C4-2B (cell line): ENCODE measurements around the gene C11orf58.

Experiments used
- ZFX ChIP-seq: fragments of 450-650 bp; IDR thresholded peaks from 2 replicates; pipeline ENCODE4 v1.6.1; 2017
- TF ChIP-seq, protein P1 (sequence below): fragments of 450-650 bp; conservative IDR thresholded peaks from 2 replicates; pipeline ENCODE4 v1.5.1; 2017; ENCODE audit warnings: mild to moderate bottlenecking

- TF ChIP-seq, protein P1, sequence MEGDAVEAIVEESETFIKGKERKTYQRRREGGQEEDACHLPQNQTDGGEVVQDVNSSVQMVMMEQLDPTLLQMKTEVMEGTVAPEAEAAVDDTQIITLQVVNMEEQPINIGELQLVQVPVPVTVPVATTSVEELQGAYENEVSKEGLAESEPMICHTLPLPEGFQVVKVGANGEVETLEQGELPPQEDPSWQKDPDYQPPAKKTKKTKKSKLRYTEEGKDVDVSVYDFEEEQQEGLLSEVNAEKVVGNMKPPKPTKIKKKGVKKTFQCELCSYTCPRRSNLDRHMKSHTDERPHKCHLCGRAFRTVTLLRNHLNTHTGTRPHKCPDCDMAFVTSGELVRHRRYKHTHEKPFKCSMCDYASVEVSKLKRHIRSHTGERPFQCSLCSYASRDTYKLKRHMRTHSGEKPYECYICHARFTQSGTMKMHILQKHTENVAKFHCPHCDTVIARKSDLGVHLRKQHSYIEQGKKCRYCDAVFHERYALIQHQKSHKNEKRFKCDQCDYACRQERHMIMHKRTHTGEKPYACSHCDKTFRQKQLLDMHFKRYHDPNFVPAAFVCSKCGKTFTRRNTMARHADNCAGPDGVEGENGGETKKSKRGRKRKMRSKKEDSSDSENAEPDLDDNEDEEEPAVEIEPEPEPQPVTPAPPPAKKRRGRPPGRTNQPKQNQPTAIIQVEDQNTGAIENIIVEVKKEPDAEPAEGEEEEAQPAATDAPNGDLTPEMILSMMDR, result no peak
- TF ChIP-seq ZFX, result no peak
Observed at GRCh38 chr11:16779436-16779835, 41.0 kb downstream of the C11orf58 start.
